GM12874 (cell line): ENCODE measurements around the gene PRTG.

ENCODE experiments used
- TF ChIP-seq, protein P1 (sequence below): IDR thresholded peaks from 2 replicates; pipeline ENCODE4 v1.5.1; 2011; ENCODE audit warnings: low read depth, mild to moderate bottlenecking, control low read depth, low read length, moderate library complexity; ENCODE audit not compliant: insufficient read depth

The PRTG gene

GRCh38 chr15:55573224-55573623 is 169.7 kb downstream of the PRTG start:
- TF ChIP-seq, protein P1, sequence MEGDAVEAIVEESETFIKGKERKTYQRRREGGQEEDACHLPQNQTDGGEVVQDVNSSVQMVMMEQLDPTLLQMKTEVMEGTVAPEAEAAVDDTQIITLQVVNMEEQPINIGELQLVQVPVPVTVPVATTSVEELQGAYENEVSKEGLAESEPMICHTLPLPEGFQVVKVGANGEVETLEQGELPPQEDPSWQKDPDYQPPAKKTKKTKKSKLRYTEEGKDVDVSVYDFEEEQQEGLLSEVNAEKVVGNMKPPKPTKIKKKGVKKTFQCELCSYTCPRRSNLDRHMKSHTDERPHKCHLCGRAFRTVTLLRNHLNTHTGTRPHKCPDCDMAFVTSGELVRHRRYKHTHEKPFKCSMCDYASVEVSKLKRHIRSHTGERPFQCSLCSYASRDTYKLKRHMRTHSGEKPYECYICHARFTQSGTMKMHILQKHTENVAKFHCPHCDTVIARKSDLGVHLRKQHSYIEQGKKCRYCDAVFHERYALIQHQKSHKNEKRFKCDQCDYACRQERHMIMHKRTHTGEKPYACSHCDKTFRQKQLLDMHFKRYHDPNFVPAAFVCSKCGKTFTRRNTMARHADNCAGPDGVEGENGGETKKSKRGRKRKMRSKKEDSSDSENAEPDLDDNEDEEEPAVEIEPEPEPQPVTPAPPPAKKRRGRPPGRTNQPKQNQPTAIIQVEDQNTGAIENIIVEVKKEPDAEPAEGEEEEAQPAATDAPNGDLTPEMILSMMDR: no peak

GRCh38 chr15:55564347-55565145 is 178.4 kb downstream of the PRTG start:
- TF ChIP-seq, protein P1: 0 out of 2 replicates have a peak, but pooled peaks have one; percentile 4

DNA sequence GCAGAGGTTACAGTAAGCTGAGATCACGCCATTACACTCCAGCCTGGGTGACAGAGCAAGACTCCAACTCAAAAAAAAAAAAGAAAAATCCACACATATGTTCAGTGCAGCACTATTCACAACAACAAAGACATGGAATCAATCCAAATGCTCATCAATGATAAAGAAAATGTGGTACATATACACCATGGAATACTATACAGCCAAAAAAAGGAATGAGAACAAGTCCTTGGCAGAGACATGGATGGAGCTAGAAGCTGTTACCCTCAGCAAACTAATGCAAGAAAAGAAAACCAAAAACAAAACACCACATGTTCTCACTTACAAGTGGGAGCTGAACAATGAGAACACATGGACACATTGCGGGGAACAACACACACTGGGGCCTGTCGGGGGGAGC is 180.4 kb downstream of the PRTG start:
- TF ChIP-seq, protein P1: no peak
